SK-N-SH (cell line): ENCODE measurements around the gene FCSK. TPM values are rescaled to one million over a fixed set of nuclear protein-coding genes. Genes with fewer than 3 reads are reported as not detected.

ENCODE experiments used
- CTCF ChIA-PET: fragments of 300-600, 350-600 bp; formaldehyde crosslinking; extraction: SDS; loops from one replicate; lab custom pipeline; 2021; lab: Yijun Ruan, JAX
- POLR2A ChIA-PET: fragments of 350-600 bp; sonication (Branson Sonifier 250); formaldehyde crosslinking; extraction: SDS; loops from one replicate; lab custom pipeline; 2020; ENCODE audit warnings: antibody characterized with exemption, inconsistent platforms; lab: Yijun Ruan, JAX
- DNase-seq: peaks from one replicate; pipeline ENCODE4 v3.0.0; 2012
- H2AFZ ChIP-seq: fragments of 200-600 bp; sonication (generic); 2 replicates; pipeline ENCODE4 v1.8.1; 2016; ENCODE audit warnings: antibody characterized with exemption, mild to moderate bottlenecking, low read depth
- H3F3A ChIP-seq: fragments of 200-600 bp; sonication (generic); replicated peaks from 2 replicates; pipeline ENCODE3; 2016; ENCODE audit warnings: antibody characterized with exemption, mild to moderate bottlenecking; ENCODE audit not compliant: insufficient read depth
- H3K27ac ChIP-seq, 2 experiments: fragments of 200-500 bp in 1 of 2; fragments of 200-600 bp in 1 of 2; sonication (Bioruptor generic) in 1 of 2; sonication (generic), shearing (Covaris generic) in 1 of 2; 2 replicates each; pipeline versions ENCODE4 v1.5.1 to v1.6.1; 2014 to 2016; ENCODE audit warnings: low read depth in 2 of 2, inconsistent platforms in 1 of 2, low read length in 1 of 2, mild to moderate bottlenecking in 1 of 2, mixed read lengths in 1 of 2
- H3K27me3 ChIP-seq: fragments of 200-600 bp; sonication (generic), shearing (Covaris generic); 2 replicates; pipeline ENCODE4 v1.6.1; 2016; ENCODE audit warnings: mixed run types; ENCODE audit not compliant: insufficient read depth
- H3K36me3 ChIP-seq, 2 experiments: fragments of 200-500 bp in 1 of 2; fragments of 200-600 bp in 1 of 2; sonication (Bioruptor generic) in 1 of 2; sonication (generic) in 1 of 2; replicated peaks in 1 of 2; 2 replicates each; pipeline versions ENCODE3 to v1.5.1; 2014 to 2016; ENCODE audit warnings: low read length in 1 of 2, mild to moderate bottlenecking in 1 of 2; ENCODE audit not compliant: insufficient read depth in 2 of 2, control insufficient read depth in 1 of 2
- H3K4me1 ChIP-seq, 2 experiments: fragments of 200-500 bp in 1 of 2; fragments of 200-600 bp in 1 of 2; sonication (Bioruptor generic) in 1 of 2; sonication (generic), shearing (Covaris generic) in 1 of 2; 2 replicates each; pipeline versions ENCODE4 v1.5.1 to v1.6.1; 2014 to 2016; ENCODE audit warnings: low read depth in 1 of 2, low read length in 1 of 2, mixed run types in 1 of 2; ENCODE audit not compliant: insufficient read depth in 2 of 2, control insufficient read depth in 1 of 2
- H3K4me2 ChIP-seq: fragments of 200-600 bp; sonication (generic), shearing (Covaris generic); 2 replicates; pipeline ENCODE4 v1.6.1; 2017; ENCODE audit warnings: mixed run types
- H3K4me3 ChIP-seq, 2 experiments: fragments of 200-500 bp in 1 of 2; fragments of 200-600 bp in 1 of 2; sonication (Bioruptor generic) in 1 of 2; sonication (generic), shearing (Covaris generic) in 1 of 2; 2 replicates each; pipeline versions ENCODE4 v1.5.1 to v1.8.1; 2014 to 2016; ENCODE audit warnings: low read depth in 2 of 2, inconsistent platforms in 1 of 2, low read length in 1 of 2, mild to moderate bottlenecking in 1 of 2, mixed read lengths in 1 of 2, moderate library complexity in 1 of 2
- H3K79me2 ChIP-seq: fragments of 200-600 bp; sonication (generic); 2 replicates; pipeline ENCODE4 v1.8.1; 2017; ENCODE audit warnings: mild to moderate bottlenecking; ENCODE audit not compliant: insufficient read depth
- H3K9ac ChIP-seq: fragments of 200-600 bp; sonication (generic); 2 replicates; pipeline ENCODE4 v1.6.1; 2017; ENCODE audit warnings: mixed run types
- H3K9me2 ChIP-seq: fragments of 200-600 bp; sonication (generic); 2 replicates; pipeline ENCODE4 v1.6.1; 2017; ENCODE audit warnings: mixed run types
- H3K9me3 ChIP-seq: fragments of 200-600 bp; sonication (generic); 2 replicates; pipeline ENCODE4 v1.6.1; 2017; ENCODE audit warnings: mixed run types, mild to moderate bottlenecking, moderate library complexity
- H4K20me1 ChIP-seq: fragments of 200-600 bp; sonication (generic); 2 replicates; pipeline ENCODE4 v1.6.1; 2017; ENCODE audit warnings: mild to moderate bottlenecking, mixed run types; ENCODE audit not compliant: insufficient read depth
- CHD2 ChIP-seq: fragments of 150-350 bp; IDR thresholded peaks from 2 replicates; pipeline ENCODE4 v1.6.1; 2018; ENCODE audit warnings: low read length; ENCODE audit not compliant: partially characterized antibody
- ELF1 ChIP-seq: IDR thresholded peaks from 2 replicates; pipeline ENCODE4 v1.4.0; 2012
- EP300 ChIP-seq, 2 experiments: IDR thresholded peaks; 2 replicates each; pipeline versions ENCODE4 v1.4.0 to v1.6.1; 2012; ENCODE audit warnings: borderline replicate concordance in 1 of 2, low read depth in 1 of 2, low read length in 1 of 2
- FOXJ3 ChIP-seq: sonication (generic); formaldehyde crosslinking; IDR thresholded peaks from 2 replicates; pipeline ENCODE4 v1.5.1; 2020; ENCODE audit warnings: mild to moderate bottlenecking, missing genetic modification reagents
- FOXM1 ChIP-seq: IDR thresholded peaks from 2 replicates; pipeline ENCODE4 v1.4.0; 2012; ENCODE audit warnings: low read depth, mild to moderate bottlenecking
- GABPA ChIP-seq: IDR thresholded peaks from 2 replicates; pipeline ENCODE4 v1.4.0; 2012; ENCODE audit warnings: low read depth, mild to moderate bottlenecking
- MAX ChIP-seq: IDR thresholded peaks from 2 replicates; pipeline ENCODE4 v1.4.0; 2012; ENCODE audit warnings: low read depth
- MEF2A ChIP-seq: IDR thresholded peaks from 2 replicates; pipeline ENCODE4 v1.4.0; 2012; ENCODE audit warnings: low read depth, borderline replicate concordance
- NRF1 ChIP-seq: IDR thresholded peaks from 2 replicates; pipeline ENCODE4 v1.6.1; 2012; ENCODE audit warnings: low read depth, mild to moderate bottlenecking, low read length
- POLR2AphosphoS5 ChIP-seq: IDR thresholded peaks from 2 replicates; pipeline ENCODE4 v1.6.1; 2012; ENCODE audit warnings: low read depth, low read length
- RAD21 ChIP-seq: IDR thresholded peaks from 2 replicates; pipeline ENCODE4 v1.6.1; 2012; ENCODE audit warnings: mild to moderate bottlenecking, low read length
- REST ChIP-seq: IDR thresholded peaks from 2 replicates; pipeline ENCODE4 v1.6.1; 2012; ENCODE audit warnings: mild to moderate bottlenecking, low read depth, low read length, moderate library complexity
- RFX5 ChIP-seq: IDR thresholded peaks from 2 replicates; pipeline ENCODE4 v1.6.1; 2012; ENCODE audit warnings: mild to moderate bottlenecking, improper control_type of control experiment, low read length
- SIN3A ChIP-seq: IDR thresholded peaks from 2 replicates; pipeline ENCODE4 v1.6.1; 2012; ENCODE audit warnings: low read depth, mild to moderate bottlenecking, low read length, moderate library complexity, borderline replicate concordance
- SMC3 ChIP-seq: IDR thresholded peaks from 2 replicates; pipeline ENCODE4 v1.6.1; 2012; ENCODE audit warnings: low read depth, low read length, improper control_type of control experiment
- TAF1 ChIP-seq: IDR thresholded peaks from 2 replicates; pipeline ENCODE4 v1.6.1; 2012; ENCODE audit warnings: low read depth, mild to moderate bottlenecking, low read length, moderate library complexity, borderline replicate concordance
- TCF12 ChIP-seq: IDR thresholded peaks from 2 replicates; pipeline ENCODE4 v1.4.0; 2012
- USF1 ChIP-seq: IDR thresholded peaks from 2 replicates; pipeline ENCODE4 v1.4.0; 2012; ENCODE audit warnings: low read depth, borderline replicate concordance
- YY1 ChIP-seq: IDR thresholded peaks from 2 replicates; pipeline ENCODE4 v1.4.0; 2012; ENCODE audit warnings: low read depth, mild to moderate bottlenecking
- ZBTB33 ChIP-seq: IDR thresholded peaks from 2 replicates; pipeline ENCODE4 v1.4.0; 2012; ENCODE audit warnings: low read depth, borderline replicate concordance
- WGBS: methylation state at CpG from one replicate; pipeline ENCODE4 v1.1.6; 2017; ENCODE audit warnings: low lambda C conversion rate; 5-methylcytosine and 5-hydroxymethylcytosine counted together
- polyA plus RNA-seq, 3 experiments: library from polyadenylated mRNA; depleted of rRNA; stranded (reverse); fragments of >200 nt; gene quantifications; 2 replicates each; pipeline ENCODE4 v1.2.3, GENCODE V29; 2012

The FCSK gene
- polyA plus RNA-seq, 1 of the 3 experiments (the other 2 are of a cell fraction): 9.7 TPM

- Histone ChIP-seq H3K9ac (no peak overlapping the region), H3K4me2 (no peak overlapping the region), H3K79me2 (peaks cover 99% of the 10 kb centered on the region), H3K36me3 (peaks cover 6 to 8% of the 10 kb centered on the region in 2 experiments), H3F3A (peaks cover 4% of the 10 kb centered on the region), H2AFZ (no peak overlapping the region), H3K4me1 (peaks cover 0 to 27% of the 10 kb centered on the region in 2 experiments; a peak in 3 of 4 replicates), H3K4me3 (no peak overlapping the region), H3K9me3 (no peaks in the 10 kb centered on the region), H3K9me2 (no peaks in the 10 kb centered on the region), H3K27ac (peak overlapping the region in 1 of 2 experiments; percentile 18; a peak in 1 of 4 replicates), H4K20me1 (peaks cover 56% of the 10 kb centered on the region), H3K27me3 (no peaks in the 10 kb centered on the region)
- TF ChIP-seq ELF1: no peak
- TF ChIP-seq GABPA: no peak
- no peak for TF ChIP-seq FOXJ3 (CRISPR knock-in tag)
- TF ChIP-seq CHD2: no peak
- TF ChIP-seq REST: no peak
- no peak for TF ChIP-seq USF1
- no peak for TF ChIP-seq RFX5
- TF ChIP-seq TCF12: no peak
- TF ChIP-seq SIN3A: no peak
- TF ChIP-seq RAD21: no peak
- TF ChIP-seq SMC3: no peak
- no peak for TF ChIP-seq NRF1
- TF ChIP-seq TAF1: no peak
- TF ChIP-seq YY1: no peak
- no peak for TF ChIP-seq EP300 (IDR thresholded peaks at IDR 0.05; ENCODE audit: borderline replicate concordance in 1 of 2, low read depth in 1 of 2, low read length in 1 of 2)
- no peak for TF ChIP-seq FOXM1
- TF ChIP-seq ZBTB33: no peak
- TF ChIP-seq POLR2AphosphoS5: no peak
- no peak for TF ChIP-seq MEF2A
- TF ChIP-seq MAX: no peak
- ChIA-PET POLR2A (interaction anchor here (1.3 kb wide), 1 partner anchor 11 kb away, joined by 3 read pairs; no protein-coding TSS in a partner anchor), CTCF (interaction anchor here (1.5 to 2.4 kb wide), 2 partner anchors 28 to 42 kb away, joined by 5 to 6 read pairs; no protein-coding TSS in a partner anchor)
- 100% methylated on average over 3 of the region's 4 CpGs for WGBS
- DNase-seq: no peak
These were observed 31.9 kb upstream of the FCSK start for GRCh38 chr16:70422543-70422942.
